ENCODE data around the gene CNTRL.

DNA sequence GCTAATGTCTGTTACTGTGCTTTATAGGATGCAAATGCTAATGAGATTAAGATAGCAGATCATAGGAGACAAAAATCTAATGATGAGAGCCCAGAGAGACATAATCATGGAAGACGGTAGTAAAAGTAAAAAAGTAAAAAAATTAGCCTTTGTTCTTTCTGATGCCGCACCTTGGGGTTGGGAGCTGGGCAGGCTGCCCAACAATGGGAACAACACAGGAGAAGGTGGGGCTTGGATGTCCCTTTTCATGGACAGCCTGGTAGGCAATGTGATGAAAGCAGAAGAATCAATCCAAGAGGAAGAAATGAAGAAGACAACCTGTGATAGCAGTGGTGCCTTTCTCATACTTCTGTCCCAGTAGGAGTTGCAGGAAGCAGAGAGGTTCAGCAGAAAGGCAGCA, 69.7 kb downstream of the CNTRL start:
- TF ChIP-seq GATA3 (IDR thresholded peaks at IDR 0.05; ENCODE audit: low read depth, low read length) (no peak), GATA2 (IDR thresholded peaks at IDR 0.05; ENCODE audit: low read depth, low read length) (no peak)
